T-helper 1 cell treated with Interleukin-12 subunit alpha and Interleukin-12 subunit beta and Interleukin-4 antibody, amounts not matched to agents 30 ng/mL and 1 ng/mL, for 36 hours (primary cell): ENCODE data around the gene CLIP3. TPM values are rescaled to one million over a fixed set of nuclear protein-coding genes. Genes with fewer than 3 reads are reported as not detected.
"Not testable (repeated sequence)": the region's sequence is repeated elsewhere in the genome, so short reads cannot be mapped to it uniquely, and the experiment has no call there.

ENCODE experiments used
- intact Hi-C: fragments of 100-400 bp; cut with micrococcal nuclease; formaldehyde crosslinking; loops from one replicate; pipeline ENCODE4 v1.15.1; 2024
- total RNA-seq: library from RNA; stranded (reverse); gene quantifications from 2 replicates; pipeline ENCODE4 v1.2.3, GENCODE V29; 2022

The CLIP3 gene
- total RNA-seq, 1 donor from 2014 or later, result 3.8 TPM

DNA sequence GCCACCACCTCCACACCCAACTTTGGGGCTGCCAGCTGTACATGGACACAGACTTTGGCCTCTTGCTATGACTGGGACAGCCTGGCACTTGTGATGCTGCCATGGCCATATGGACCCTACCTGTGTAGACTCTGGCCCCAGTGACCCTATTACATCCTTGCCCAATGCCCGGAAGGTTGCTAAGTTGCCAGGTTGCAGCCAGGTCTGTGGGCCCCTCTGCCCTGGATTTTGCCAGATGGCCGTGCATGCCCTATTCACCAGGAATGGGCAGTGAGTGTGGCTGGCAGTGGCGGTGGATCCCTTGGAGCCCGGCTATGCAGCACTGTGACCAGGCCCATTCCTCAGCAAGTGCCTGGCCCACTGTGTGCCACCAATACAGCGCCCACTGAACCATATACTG, 46.6 kb downstream of the CLIP3 start:
- intact Hi-C loops, result no loop called here

DNA sequence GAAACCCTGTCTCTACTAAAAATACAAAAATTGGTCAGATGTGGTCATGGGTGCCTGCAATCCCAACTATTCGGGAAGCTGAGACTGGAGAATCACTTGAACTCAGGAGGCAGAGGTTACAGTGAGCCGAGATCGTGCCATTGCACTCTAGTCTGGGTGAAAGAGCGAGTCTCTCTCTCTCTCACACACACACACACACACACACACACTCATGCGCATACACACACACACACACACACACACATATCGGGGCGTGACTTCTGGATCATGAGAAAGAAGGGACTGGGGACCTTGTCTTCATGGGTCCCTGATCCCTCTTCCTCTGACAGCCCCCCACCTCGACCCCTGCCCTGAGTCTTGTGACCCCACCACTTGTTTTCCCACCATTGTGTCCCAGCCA, 49.5 kb downstream of the CLIP3 start:
- intact Hi-C loops, result no loop called here

DNA sequence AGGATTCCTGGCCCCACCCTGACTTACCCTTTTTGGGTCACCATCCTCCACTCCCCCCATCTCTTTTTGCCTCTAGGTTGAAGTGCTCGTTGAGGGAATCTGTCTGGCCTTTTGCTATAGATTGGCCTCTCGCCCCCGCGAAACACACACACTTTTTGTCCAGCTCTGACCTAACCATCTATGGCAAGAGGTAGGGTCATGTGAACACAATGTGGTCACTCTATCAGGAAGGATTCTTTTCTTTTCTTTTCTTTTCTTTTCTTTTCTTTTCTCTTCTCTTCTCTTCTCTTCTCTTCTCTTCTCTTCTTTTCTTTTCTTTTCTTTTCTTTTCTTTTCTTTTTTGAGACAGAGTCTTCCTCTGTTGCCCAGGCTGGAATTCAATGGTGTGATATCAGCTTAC, 51.7 kb downstream of the CLIP3 start:
- intact Hi-C loops, result not testable (repeated sequence)

DNA sequence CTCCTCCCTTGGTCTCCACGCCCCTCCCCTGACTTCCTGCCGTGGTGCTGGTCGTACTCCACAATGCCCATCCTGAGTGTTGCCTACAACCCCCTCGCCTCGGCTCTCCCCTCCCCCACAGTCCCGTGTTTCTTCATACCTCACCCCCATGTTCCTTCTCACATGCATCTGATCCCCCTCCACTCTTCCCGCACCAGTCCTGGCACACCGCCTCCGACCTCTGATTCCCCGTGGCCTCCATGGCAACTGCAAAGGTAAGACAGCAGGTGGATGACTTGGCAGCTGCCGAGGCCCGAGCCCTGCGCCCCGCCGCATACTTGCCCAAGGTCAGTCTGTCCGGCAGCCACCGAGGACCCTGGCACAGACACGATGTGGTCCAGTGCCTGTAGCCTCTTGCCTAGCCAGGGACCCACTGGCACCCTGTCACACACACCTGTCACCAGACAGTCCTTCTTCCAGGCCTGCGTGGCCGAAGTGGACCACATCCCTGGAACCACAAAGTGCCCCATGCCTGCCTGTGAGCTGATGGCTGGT, 53.8 kb downstream of the CLIP3 start:
- intact Hi-C loops, result no loop called here

DNA sequence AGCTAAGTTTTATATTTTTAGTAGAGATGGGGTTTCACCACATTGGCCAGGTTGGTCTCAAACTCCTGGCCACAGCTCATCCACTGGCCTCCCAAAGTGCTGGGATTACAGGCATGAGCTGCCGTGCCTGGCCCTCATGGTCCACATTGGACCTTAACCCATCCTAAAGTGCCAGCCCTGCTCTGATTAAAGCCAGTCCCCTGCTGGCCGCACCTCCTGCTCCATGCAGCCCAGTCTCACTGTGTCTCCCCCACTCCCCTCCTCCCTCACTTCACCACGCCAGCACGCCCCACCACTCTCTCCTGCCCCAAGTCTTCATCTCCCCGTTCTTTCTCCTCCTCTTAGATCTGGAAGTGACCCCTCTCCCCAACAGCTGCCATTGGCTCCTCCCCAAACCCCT, 54.4 kb downstream of the CLIP3 start:
- intact Hi-C loops, result no loop called here

DNA sequence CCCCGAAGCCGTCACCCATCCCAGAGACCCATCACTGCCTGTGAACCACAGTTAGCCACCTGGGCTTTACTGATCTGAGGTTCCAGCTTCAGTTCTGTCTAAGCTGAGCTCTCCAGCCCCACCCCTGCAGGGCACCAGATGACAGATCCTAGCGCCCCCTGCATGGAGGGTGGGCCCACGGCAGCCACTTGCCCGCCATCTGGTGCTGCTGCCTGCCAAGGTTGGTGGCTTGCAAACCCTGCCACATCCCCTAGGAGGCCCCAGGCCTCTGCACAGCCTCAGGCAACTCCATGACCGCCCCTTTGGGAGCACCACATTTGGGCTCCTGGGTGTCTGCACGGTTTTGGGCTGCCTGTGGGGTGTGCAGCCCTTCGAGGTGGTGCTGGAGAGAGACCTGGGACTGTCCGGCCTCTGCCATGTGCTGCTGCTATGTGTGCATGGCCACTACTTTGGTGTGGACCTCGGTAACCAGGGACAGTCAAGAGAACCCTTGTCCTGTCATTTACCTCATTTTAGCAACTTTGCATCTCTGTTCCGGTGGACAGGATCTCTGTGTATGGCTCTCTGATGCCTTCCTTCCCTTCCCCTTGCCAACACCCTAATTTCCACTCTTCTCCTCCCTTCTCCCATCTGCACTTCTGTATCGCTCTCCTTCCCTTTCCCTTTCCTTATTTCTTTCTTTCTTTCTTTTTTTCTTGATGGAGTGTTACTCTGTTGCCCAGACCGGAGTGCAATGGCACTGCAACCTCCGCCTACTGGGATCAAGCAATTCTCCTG, 55.0 kb downstream of the CLIP3 start:
- intact Hi-C loops, result no loop called here

DNA sequence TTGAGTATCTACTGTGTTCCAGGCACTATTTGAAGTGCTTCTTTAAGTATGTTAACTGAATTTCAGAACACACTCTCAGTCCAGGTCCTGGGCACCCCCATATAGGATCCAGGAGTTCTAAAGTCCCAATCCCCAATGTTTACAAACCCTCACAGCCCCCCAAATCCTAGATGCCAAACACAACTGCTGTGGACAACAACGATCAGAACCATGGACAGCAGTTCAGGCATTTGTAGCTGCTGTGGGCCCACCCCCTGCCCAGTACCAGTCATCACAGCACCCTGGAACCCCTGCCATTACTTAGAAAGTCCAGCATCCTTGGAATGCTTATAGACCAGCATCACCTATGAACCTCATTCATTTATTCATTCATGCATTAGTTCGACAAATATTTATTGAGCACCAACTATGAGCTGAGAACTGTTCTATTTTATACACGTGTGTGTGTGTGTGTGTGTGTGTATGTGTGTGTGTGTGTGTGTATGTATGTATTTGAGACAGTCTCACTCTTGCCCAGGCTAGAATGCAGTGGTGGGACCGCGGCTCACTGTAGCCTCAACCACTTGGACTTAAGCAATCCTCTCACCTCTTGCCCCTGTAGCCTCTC, 57.0 kb downstream of the CLIP3 start:
- intact Hi-C loops, result no loop called here

DNA sequence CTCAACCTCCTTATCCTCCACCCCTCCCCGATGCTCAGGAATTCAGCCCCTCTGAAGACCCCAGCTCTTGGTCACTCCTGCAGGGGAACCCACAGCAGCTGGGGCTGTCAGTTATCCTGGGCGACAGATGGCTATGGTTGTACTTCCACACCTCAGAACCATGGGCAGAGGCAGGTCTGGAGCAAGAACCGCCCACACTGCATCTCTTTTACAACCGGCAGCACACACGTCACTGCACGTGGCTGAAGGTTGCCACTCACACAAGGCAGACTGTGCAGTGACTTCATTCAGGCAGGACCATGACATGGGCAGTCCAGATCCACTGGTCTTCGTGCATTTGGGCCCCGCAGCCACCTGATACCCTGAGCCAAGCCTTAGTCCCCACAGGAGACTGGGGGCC, 59.2 kb downstream of the CLIP3 start:
- intact Hi-C loops, result no loop called here

DNA sequence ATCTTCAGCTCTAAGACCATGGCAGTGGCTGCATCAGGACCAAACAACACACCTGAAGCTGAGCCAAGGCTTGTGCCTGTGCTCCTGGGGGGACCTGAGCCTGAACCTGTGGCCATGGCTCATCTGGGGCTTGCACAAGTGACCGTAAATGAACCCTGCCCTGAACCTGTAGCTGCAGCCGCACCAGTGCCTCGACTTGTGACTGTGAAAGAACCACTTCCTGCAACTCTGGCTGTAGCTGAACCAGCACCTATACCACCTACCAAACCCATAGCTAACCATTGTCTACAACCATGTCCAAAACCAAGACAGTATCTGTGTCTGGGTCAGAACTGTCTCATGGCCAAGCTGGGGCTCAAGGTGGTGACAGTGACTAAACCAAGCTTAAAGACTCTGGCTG, 65.9 kb downstream of the CLIP3 start:
- intact Hi-C loops, result no loop called here

Other genes starting within 250 kb of the CLIP3 start
- not detected in 2 replicates for gene PRODH2, start 220.0 kb downstream of the CLIP3 start, total RNA-seq
- gene NPHS1, start 180.4 kb downstream of the CLIP3 start, total RNA-seq, result not detected in 2 replicates
- 3.0 and 3.3 TPM in 2 replicates for gene KIRREL2, start 176.0 kb downstream of the CLIP3 start, total RNA-seq
- 1.7 and 3.6 TPM in 2 replicates for gene APLP1, start 164.3 kb downstream of the CLIP3 start, total RNA-seq
- gene NFKBID, start 132.3 kb downstream of the CLIP3 start, total RNA-seq, result 54.0 and 63.1 TPM in 2 replicates
- gene HCST, start 130.3 kb downstream of the CLIP3 start, total RNA-seq, result 101 and 108 TPM in 2 replicates
- not detected in 2 replicates for gene TYROBP, start 124.6 kb downstream of the CLIP3 start, total RNA-seq
- 13.1 and 14.7 TPM in 2 replicates for gene LRFN3, start 96.5 kb downstream of the CLIP3 start, total RNA-seq
- 16.8 and 17.4 TPM in 2 replicates for gene SDHAF1, start 37.7 kb downstream of the CLIP3 start, total RNA-seq
- gene SYNE4, start 24.1 kb downstream of the CLIP3 start, total RNA-seq, result 2.6 and 2.7 TPM in 2 replicates
- gene ALKBH6, start 18.7 kb downstream of the CLIP3 start, total RNA-seq, result 49.1 and 52.2 TPM in 2 replicates
- gene THAP8, start 21.4 kb upstream of the CLIP3 start, total RNA-seq, result 2.6 and 3.5 TPM in 2 replicates
- gene WDR62, start 22.0 kb upstream of the CLIP3 start, total RNA-seq, result 20.3 and 21.7 TPM in 2 replicates
- not detected in 2 replicates for gene OVOL3, start 78.3 kb upstream of the CLIP3 start, total RNA-seq
- 47.8 and 53.4 TPM in 2 replicates for gene POLR2I, start 82.0 kb upstream of the CLIP3 start, total RNA-seq
- 198 and 205 TPM in 2 replicates for gene TBCB, start 82.6 kb upstream of the CLIP3 start, total RNA-seq
- 439 and 454 TPM in 2 replicates for gene CAPNS1, start 107.2 kb upstream of the CLIP3 start, total RNA-seq
- gene COX7A1, start 119.6 kb upstream of the CLIP3 start, total RNA-seq, result not detected in 2 replicates
- gene ZNF565, start 181.8 kb upstream of the CLIP3 start, total RNA-seq, result 2.2 and 2.5 TPM in 2 replicates
- gene ZNF146, start 182.2 kb upstream of the CLIP3 start, total RNA-seq, result 57.8 and 60.7 TPM in 2 replicates